DMS 273 treated with DMSO at 0.1 percent for 48 hours (cell line): Measurements from ENCODE around the gene PLA2G4C.

Experiments
- DNase-seq: peaks from one replicate; lab custom pipeline; 2025; lab: John Stamatoyannopoulos, UW

PLA2G4C gene

GRCh38 chr19:48053076-48053475 lies 57.5 kb downstream of the PLA2G4C start:
- no peak for DNase-seq

GRCh38 chr19:48051335-48052033 lies 59.1 kb downstream of the PLA2G4C start:
- DNase-seq: no peak

- DNase-seq: no peak
Observed at GRCh38 chr19:48044561-48044960, 66.1 kb downstream of the PLA2G4C start.

GRCh38 chr19:48043675-48044258 lies 66.8 kb downstream of the PLA2G4C start, which contains the start of gene CABP5:
Gene CABP5 (minus strand): TSS chr19:48044079. CDS start chr19:48043922, 157 bp downstream.
- DNase-seq: no peak

- no peak for DNase-seq
Observed at GRCh38 chr19:48041877-48042580, 68.6 kb downstream of the PLA2G4C start.

- DNase-seq: no peak
Observed at GRCh38 chr19:48036765-48037164, 73.9 kb downstream of the PLA2G4C start.

- DNase-seq: no peak
Observed at GRCh38 chr19:48033604-48034003, 77.0 kb downstream of the PLA2G4C start.

GRCh38 chr19:48030073-48030472 lies 80.5 kb downstream of the PLA2G4C start:
- no peak for DNase-seq

GRCh38 chr19:48029431-48029830 lies 81.2 kb downstream of the PLA2G4C start:
- no peak for DNase-seq

GRCh38 chr19:48025480-48025879 lies 85.1 kb downstream of the PLA2G4C start:
- DNase-seq: no peak

- DNase-seq: no peak
Observed at GRCh38 chr19:48023518-48023917, 87.1 kb downstream of the PLA2G4C start.

GRCh38 chr19:48023011-48023410 lies 87.6 kb downstream of the PLA2G4C start:
- DNase-seq: no peak

GRCh38 chr19:48020686-48021085 lies 89.9 kb downstream of the PLA2G4C start:
- DNase-seq: no peak

- no peak for DNase-seq
Observed at GRCh38 chr19:48010932-48011758, 99.5 kb downstream of the PLA2G4C start.

GRCh38 chr19:48006762-48007161 lies 103.9 kb downstream of the PLA2G4C start:
- DNase-seq: no peak

GRCh38 chr19:48004236-48004635 lies 106.4 kb downstream of the PLA2G4C start:
- DNase-seq: no peak

- DNase-seq: no peak
Observed at GRCh38 chr19:48000846-48001245, 109.8 kb downstream of the PLA2G4C start.

GRCh38 chr19:47998800-47999199 lies 111.8 kb downstream of the PLA2G4C start:
- DNase-seq: no peak
